Rectal smooth muscle tissue (tissue), 1 donor: ENCODE data around the gene MBD5.

Experiments
- H3K27ac ChIP-seq: one replicate; pipeline ENCODE4 v1.7.0; 2013; ENCODE audit warnings: low read depth, low read length, inconsistent platforms
- H3K27me3 ChIP-seq: one replicate; pipeline ENCODE4 v1.7.0; 2013; ENCODE audit warnings: low read length; ENCODE audit not compliant: control insufficient read depth, insufficient read depth
- H3K36me3 ChIP-seq: one replicate; pipeline ENCODE4 v1.7.0; 2013; ENCODE audit warnings: low read length; ENCODE audit not compliant: control insufficient read depth, insufficient read depth
- H3K4me1 ChIP-seq: one replicate; pipeline ENCODE4 v1.7.0; 2013; ENCODE audit warnings: low read length; ENCODE audit not compliant: control insufficient read depth, insufficient read depth
- H3K4me3 ChIP-seq: one replicate; pipeline ENCODE4 v1.7.0; 2013; ENCODE audit warnings: low read length
- H3K9ac ChIP-seq: one replicate; pipeline ENCODE4 v1.7.0; 2013; ENCODE audit warnings: low read length

MBD5 gene

GRCh38 chr2:148067801-148068200, 46.9 kb downstream of the MBD5 start:
- Histone ChIP-seq H3K27ac (no peak overlapping the region), H3K9ac (no peak overlapping the region), H3K36me3 (no peaks in the 10 kb centered on the region), H3K4me3 (no peak overlapping the region), H3K27me3 (no peaks in the 10 kb centered on the region), H3K4me1 (no peaks in the 10 kb centered on the region)

- Histone ChIP-seq H3K4me3 (no peak overlapping the region), H3K27ac (no peak overlapping the region), H3K9ac (no peak overlapping the region), H3K4me1 (no peaks in the 10 kb centered on the region), H3K27me3 (no peaks in the 10 kb centered on the region), H3K36me3 (no peaks in the 10 kb centered on the region)
These were observed 50.5 kb downstream of the MBD5 start for GRCh38 chr2:148071351-148071750.

- Histone ChIP-seq H3K36me3 (no peaks in the 10 kb centered on the region), H3K4me1 (no peaks in the 10 kb centered on the region), H3K27me3 (no peaks in the 10 kb centered on the region)
These were observed 75.1 kb downstream of the MBD5 start for GRCh38 chr2:148096012-148096411.

GRCh38 chr2:148102641-148103040, 81.8 kb downstream of the MBD5 start:
- Histone ChIP-seq H3K36me3 (no peaks in the 10 kb centered on the region), H3K4me1 (no peaks in the 10 kb centered on the region), H3K27ac (no peak overlapping the region), H3K27me3 (no peaks in the 10 kb centered on the region), H3K4me3 (no peak overlapping the region), H3K9ac (no peak overlapping the region)

More at GRCh38 chr2:148096012-148096411, 75.1 kb downstream of the MBD5 start:
- no peak overlapping the region for H3K4me3 ChIP-seq
- H3K27ac ChIP-seq: no peak overlapping the region
- no peak overlapping the region for H3K9ac ChIP-seq

- Histone ChIP-seq H3K27me3 (no peaks in the 10 kb centered on the region), H3K36me3 (no peaks in the 10 kb centered on the region), H3K4me3 (no peak overlapping the region), H3K9ac (no peak overlapping the region), H3K27ac (no peak overlapping the region), H3K4me1 (no peaks in the 10 kb centered on the region)
These were observed 83.1 kb downstream of the MBD5 start for GRCh38 chr2:148103946-148104345.

GRCh38 chr2:148106331-148106730, 85.4 kb downstream of the MBD5 start:
- H3K27me3 ChIP-seq: no peaks in the 10 kb centered on the region
- no peaks in the 10 kb centered on the region for H3K36me3 ChIP-seq
- no peak overlapping the region for H3K27ac ChIP-seq
- no peak overlapping the region for H3K9ac ChIP-seq
- no peak overlapping the region for H3K4me3 ChIP-seq
- no peaks in the 10 kb centered on the region for H3K4me1 ChIP-seq

- Histone ChIP-seq H3K9ac (no peak overlapping the region), H3K4me3 (no peak overlapping the region), H3K36me3 (no peaks in the 10 kb centered on the region), H3K27me3 (no peaks in the 10 kb centered on the region), H3K27ac (no peak overlapping the region), H3K4me1 (no peaks in the 10 kb centered on the region)
These were observed 87.5 kb downstream of the MBD5 start for GRCh38 chr2:148108385-148108784.

GRCh38 chr2:148110184-148110583, 89.3 kb downstream of the MBD5 start:
- H3K9ac ChIP-seq: no peak overlapping the region
- H3K27me3 ChIP-seq: no peaks in the 10 kb centered on the region
- H3K36me3 ChIP-seq: no peaks in the 10 kb centered on the region
- H3K27ac ChIP-seq: no peak overlapping the region
- H3K4me3 ChIP-seq: no peak overlapping the region
- H3K4me1 ChIP-seq: no peaks in the 10 kb centered on the region

- Histone ChIP-seq H3K36me3 (no peaks in the 10 kb centered on the region), H3K9ac (no peak overlapping the region), H3K27me3 (no peaks in the 10 kb centered on the region), H3K4me1 (no peaks in the 10 kb centered on the region), H3K27ac (no peak overlapping the region), H3K4me3 (no peak overlapping the region)
These were observed 101.9 kb downstream of the MBD5 start for GRCh38 chr2:148122788-148123187.

- no peaks in the 10 kb centered on the region for H3K4me1 ChIP-seq
- H3K36me3 ChIP-seq: no peaks in the 10 kb centered on the region
- no peak overlapping the region for H3K9ac ChIP-seq
- no peak overlapping the region for H3K27ac ChIP-seq
- no peak overlapping the region for H3K4me3 ChIP-seq
- H3K27me3 ChIP-seq: no peaks in the 10 kb centered on the region
These were observed 103.4 kb downstream of the MBD5 start for GRCh38 chr2:148124271-148124670.

- Histone ChIP-seq H3K9ac (no peak overlapping the region), H3K4me1 (peaks cover 2% of the 10 kb centered on the region), H3K4me3 (no peak overlapping the region), H3K27me3 (no peaks in the 10 kb centered on the region), H3K27ac (no peak overlapping the region), H3K36me3 (no peaks in the 10 kb centered on the region)
These were observed 109.7 kb downstream of the MBD5 start for GRCh38 chr2:148130581-148130980.

- H3K36me3 ChIP-seq: no peaks in the 10 kb centered on the region
- H3K9ac ChIP-seq: no peak overlapping the region
- H3K4me1 ChIP-seq: peaks cover 2% of the 10 kb centered on the region
- no peak overlapping the region for H3K27ac ChIP-seq
- H3K27me3 ChIP-seq: no peaks in the 10 kb centered on the region
- no peak overlapping the region for H3K4me3 ChIP-seq
These were observed 111.5 kb downstream of the MBD5 start for GRCh38 chr2:148132412-148132811.

- H3K4me1 ChIP-seq: no peaks in the 10 kb centered on the region
- H3K27me3 ChIP-seq: no peaks in the 10 kb centered on the region
- no peaks in the 10 kb centered on the region for H3K36me3 ChIP-seq
- H3K9ac ChIP-seq: no peak overlapping the region
- H3K27ac ChIP-seq: no peak overlapping the region
- no peak overlapping the region for H3K4me3 ChIP-seq
These were observed 114.8 kb downstream of the MBD5 start for GRCh38 chr2:148135705-148136104.
